ENCODE measurements around the gene GALNT17.

GALNT17 gene

DNA sequence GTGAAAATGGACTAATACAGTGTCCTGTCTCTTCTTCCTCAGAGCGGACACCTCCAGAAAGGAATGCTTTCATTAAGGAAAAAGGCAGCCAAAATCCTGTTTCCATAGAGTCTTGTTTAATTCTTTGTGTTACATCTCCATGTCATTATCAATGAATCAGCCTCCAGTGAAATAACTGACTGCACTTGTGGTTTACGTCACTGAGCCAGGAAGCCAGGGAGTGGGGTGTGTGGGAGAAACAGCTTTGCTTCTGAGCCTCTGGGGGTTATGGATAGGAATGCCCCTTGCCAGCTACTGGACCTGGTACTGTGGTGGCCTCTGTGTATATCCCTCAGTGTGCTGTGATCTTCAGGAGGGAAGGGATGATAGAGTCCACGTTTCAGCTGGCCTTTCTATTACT is 416.8 kb downstream of the GALNT17 start:
- no peaks in the 10 kb centered on the region for H3K27me3 ChIP-seq (ENCODE audit: control insufficient read depth in 1 of 2, insufficient read depth in 2 of 2, low read length in 2 of 2)
- no peaks in the 10 kb centered on the region for H3K36me3 ChIP-seq (ENCODE audit: control insufficient read depth in 2 of 2, insufficient read depth in 2 of 2, low read length in 2 of 2)
- H3K27ac ChIP-seq (ENCODE audit: low read length), result no peak overlapping the region

GRCh38 chr7:71553306-71553705 is 421.4 kb downstream of the GALNT17 start:
- Histone ChIP-seq H3K27ac (ENCODE audit: low read length) (no peak overlapping the region), H3K9me3 (ENCODE audit: control insufficient read depth in 2 of 2, low read length in 2 of 2) (no peaks in the 10 kb centered on the region), H3K9ac (ENCODE audit: low read length in 2 of 2) (no peak overlapping the region)

More for the DNA sequence above, 416.8 kb downstream of the GALNT17 start:
- H3K4me3 ChIP-seq (ENCODE audit: low read length in 2 of 2), result no peak overlapping the region
- H3K9me3 ChIP-seq (ENCODE audit: control insufficient read depth in 2 of 2, low read length in 2 of 2), result no peaks in the 10 kb centered on the region
- no peaks in the 10 kb centered on the region for H3K4me1 ChIP-seq (ENCODE audit: control insufficient read depth, insufficient read depth, low read length)
- H3K9ac ChIP-seq (ENCODE audit: low read length in 2 of 2), result no peak overlapping the region

DNA sequence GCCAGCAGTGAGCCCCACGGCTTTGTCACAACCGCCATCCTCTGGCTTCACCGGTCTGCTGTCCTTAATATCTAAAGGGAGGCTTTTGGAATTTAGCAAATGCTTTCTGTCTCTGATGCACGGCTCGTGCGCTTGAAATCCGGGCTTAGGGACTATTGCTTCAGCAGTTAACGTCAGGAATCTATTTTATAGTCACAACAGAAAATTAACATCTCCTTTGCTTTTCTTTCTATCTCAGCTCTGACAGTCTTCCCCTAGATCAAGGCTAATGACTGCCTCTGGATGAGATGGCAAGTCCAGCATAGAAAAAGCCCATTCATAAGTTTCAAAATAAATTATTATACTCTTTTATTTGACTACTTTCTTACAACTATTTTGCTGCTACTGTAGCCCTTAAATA is 423.8 kb downstream of the GALNT17 start:
- H3K27ac ChIP-seq (ENCODE audit: low read length), result no peak overlapping the region
- no peak overlapping the region for H3K4me3 ChIP-seq (ENCODE audit: low read length in 2 of 2)
- peaks cover 0 to 2% of the 10 kb centered on the region in 2 donors for H3K27me3 ChIP-seq (ENCODE audit: control insufficient read depth in 1 of 2, insufficient read depth in 2 of 2, low read length in 2 of 2)
- no peak overlapping the region for H3K9ac ChIP-seq (ENCODE audit: low read length in 2 of 2)
- no peaks in the 10 kb centered on the region for H3K4me1 ChIP-seq (ENCODE audit: control insufficient read depth, insufficient read depth, low read length)
- no peaks in the 10 kb centered on the region for H3K36me3 ChIP-seq (ENCODE audit: control insufficient read depth in 2 of 2, insufficient read depth in 2 of 2, low read length in 2 of 2)
- no peaks in the 10 kb centered on the region for H3K9me3 ChIP-seq (ENCODE audit: control insufficient read depth in 2 of 2, low read length in 2 of 2)

More at GRCh38 chr7:71553306-71553705, 421.4 kb downstream of the GALNT17 start:
- Histone ChIP-seq H3K4me3 (ENCODE audit: low read length in 2 of 2) (no peak overlapping the region), H3K27me3 (ENCODE audit: control insufficient read depth in 1 of 2, insufficient read depth in 2 of 2, low read length in 2 of 2) (no peaks in the 10 kb centered on the region), H3K4me1 (ENCODE audit: control insufficient read depth, insufficient read depth, low read length) (no peaks in the 10 kb centered on the region), H3K36me3 (ENCODE audit: control insufficient read depth in 2 of 2, insufficient read depth in 2 of 2, low read length in 2 of 2) (no peaks in the 10 kb centered on the region)

- Histone ChIP-seq H3K9ac (ENCODE audit: low read length in 2 of 2) (no peak overlapping the region), H3K9me3 (ENCODE audit: control insufficient read depth in 2 of 2, low read length in 2 of 2) (no peaks in the 10 kb centered on the region), H3K4me3 (ENCODE audit: low read length in 2 of 2) (no peak overlapping the region), H3K27me3 (ENCODE audit: control insufficient read depth in 1 of 2, insufficient read depth in 2 of 2, low read length in 2 of 2) (peaks cover 0 to 2% of the 10 kb centered on the region in 2 donors), H3K36me3 (ENCODE audit: control insufficient read depth in 2 of 2, insufficient read depth in 2 of 2, low read length in 2 of 2) (no peaks in the 10 kb centered on the region), H3K4me1 (ENCODE audit: control insufficient read depth, insufficient read depth, low read length) (no peaks in the 10 kb centered on the region), H3K27ac (ENCODE audit: low read length) (no peak overlapping the region)
These were observed 427.1 kb downstream of the GALNT17 start for GRCh38 chr7:71558806-71559613.

DNA sequence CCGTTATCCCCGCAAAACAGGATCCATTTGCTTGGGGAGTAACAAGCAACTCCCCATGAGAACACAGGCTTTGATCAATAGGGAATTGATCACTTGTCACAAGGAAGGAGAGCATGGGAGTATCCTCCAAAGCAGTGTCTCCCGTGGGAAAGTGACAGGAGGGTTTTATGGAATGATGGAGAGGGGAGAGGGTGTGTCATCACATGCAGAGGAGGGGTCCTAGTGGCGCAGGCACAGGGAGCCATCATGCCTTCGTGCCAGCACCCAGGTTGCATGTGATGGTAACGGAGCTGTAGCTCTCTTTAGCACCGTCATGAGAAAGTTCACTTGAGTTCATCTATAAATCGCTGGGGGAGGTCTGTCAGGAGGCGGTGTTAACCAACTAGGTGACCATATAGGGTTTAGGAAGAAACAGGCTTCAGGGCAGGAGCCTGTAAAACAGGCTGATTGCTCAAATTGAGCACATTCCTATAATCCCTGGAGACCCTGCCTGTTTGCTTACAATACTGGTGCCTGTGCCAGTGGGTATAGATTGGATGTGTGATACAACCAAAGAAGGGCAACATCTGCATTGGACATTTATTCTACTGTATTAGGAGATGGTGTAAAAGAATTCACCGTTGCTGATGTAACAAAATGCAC is 428.5 kb downstream of the GALNT17 start:
- no peak overlapping the region for H3K4me3 ChIP-seq (ENCODE audit: low read length in 2 of 2)
- H3K36me3 ChIP-seq (ENCODE audit: control insufficient read depth in 2 of 2, insufficient read depth in 2 of 2, low read length in 2 of 2), result no peaks in the 10 kb centered on the region
- no peak overlapping the region for H3K9ac ChIP-seq (ENCODE audit: low read length in 2 of 2)
- no peak overlapping the region for H3K27ac ChIP-seq (ENCODE audit: low read length)
- no peaks in the 10 kb centered on the region for H3K9me3 ChIP-seq (ENCODE audit: control insufficient read depth in 2 of 2, low read length in 2 of 2)
- H3K4me1 ChIP-seq (ENCODE audit: control insufficient read depth, insufficient read depth, low read length), result no peaks in the 10 kb centered on the region
- peaks cover 0 to 2% of the 10 kb centered on the region in 2 donors for H3K27me3 ChIP-seq (ENCODE audit: control insufficient read depth in 1 of 2, insufficient read depth in 2 of 2, low read length in 2 of 2)

DNA sequence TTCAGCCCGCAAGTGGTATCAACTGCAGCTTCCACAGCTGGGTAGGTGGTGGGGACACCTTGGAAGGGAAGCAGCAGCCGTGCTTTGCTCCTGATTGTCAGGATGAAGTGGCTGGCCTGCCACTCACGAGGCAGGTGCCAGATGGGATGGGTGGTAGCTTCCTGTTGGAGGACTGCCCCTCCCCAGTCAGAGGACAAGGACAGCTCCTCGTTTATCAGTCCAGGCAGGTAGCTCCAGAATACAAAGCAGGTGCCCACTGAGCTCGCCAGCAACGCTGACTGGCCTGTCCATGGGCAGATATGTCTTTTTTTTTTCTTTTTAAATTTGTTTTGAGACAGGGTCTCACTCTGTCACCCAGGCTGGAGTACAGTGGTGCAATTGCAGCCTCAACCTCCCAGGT is 431.3 kb downstream of the GALNT17 start:
- Histone ChIP-seq H3K27me3 (ENCODE audit: control insufficient read depth in 1 of 2, insufficient read depth in 2 of 2, low read length in 2 of 2) (peaks cover 0 to 2% of the 10 kb centered on the region in 2 donors), H3K4me1 (ENCODE audit: control insufficient read depth, insufficient read depth, low read length) (no peaks in the 10 kb centered on the region), H3K9me3 (ENCODE audit: control insufficient read depth in 2 of 2, low read length in 2 of 2) (peaks cover 0 to 4% of the 10 kb centered on the region in 2 donors), H3K9ac (ENCODE audit: low read length in 2 of 2) (no peak overlapping the region), H3K27ac (ENCODE audit: low read length) (no peak overlapping the region), H3K4me3 (ENCODE audit: low read length in 2 of 2) (no peak overlapping the region), H3K36me3 (ENCODE audit: control insufficient read depth in 2 of 2, insufficient read depth in 2 of 2, low read length in 2 of 2) (no peaks in the 10 kb centered on the region)

DNA sequence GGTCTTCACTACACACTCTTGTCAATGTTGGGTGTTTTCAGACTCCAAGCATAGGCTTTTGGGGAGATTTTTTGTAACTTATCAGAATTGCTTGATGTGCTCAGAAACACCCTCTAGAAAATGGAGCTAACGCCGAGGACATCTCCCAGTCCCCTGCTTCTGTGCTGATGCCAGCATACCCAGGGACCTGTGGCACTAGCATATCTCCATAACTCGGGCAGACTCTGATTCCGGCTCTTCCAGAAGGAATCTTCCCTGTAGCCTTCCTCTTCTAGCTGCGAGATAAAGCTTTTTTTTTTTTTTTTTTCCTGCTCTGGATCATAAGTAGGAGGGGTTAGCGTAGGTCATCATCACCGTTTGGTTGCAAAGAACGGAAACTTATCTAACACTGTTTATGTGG is 434.4 kb downstream of the GALNT17 start:
- H3K27me3 ChIP-seq (ENCODE audit: control insufficient read depth in 1 of 2, insufficient read depth in 2 of 2, low read length in 2 of 2), result no peaks in the 10 kb centered on the region
- H3K9me3 ChIP-seq (ENCODE audit: control insufficient read depth in 2 of 2, low read length in 2 of 2), result peaks cover 0 to 4% of the 10 kb centered on the region in 2 donors
- H3K4me3 ChIP-seq (ENCODE audit: low read length in 2 of 2), result no peak overlapping the region
- no peaks in the 10 kb centered on the region for H3K4me1 ChIP-seq (ENCODE audit: control insufficient read depth, insufficient read depth, low read length)
- H3K9ac ChIP-seq (ENCODE audit: low read length in 2 of 2), result no peak overlapping the region
- no peak overlapping the region for H3K27ac ChIP-seq (ENCODE audit: low read length)
- no peaks in the 10 kb centered on the region for H3K36me3 ChIP-seq (ENCODE audit: control insufficient read depth in 2 of 2, insufficient read depth in 2 of 2, low read length in 2 of 2)

- Histone ChIP-seq H3K9me3 (ENCODE audit: control insufficient read depth in 2 of 2, low read length in 2 of 2) (peaks cover 0 to 4% of the 10 kb centered on the region in 2 donors), H3K36me3 (ENCODE audit: control insufficient read depth in 2 of 2, insufficient read depth in 2 of 2, low read length in 2 of 2) (no peaks in the 10 kb centered on the region), H3K4me3 (ENCODE audit: low read length in 2 of 2) (no peak overlapping the region), H3K9ac (ENCODE audit: low read length in 2 of 2) (no peak overlapping the region), H3K27me3 (ENCODE audit: control insufficient read depth in 1 of 2, insufficient read depth in 2 of 2, low read length in 2 of 2) (no peaks in the 10 kb centered on the region), H3K4me1 (ENCODE audit: control insufficient read depth, insufficient read depth, low read length) (no peaks in the 10 kb centered on the region), H3K27ac (ENCODE audit: low read length) (no peak overlapping the region)
These were observed 435.0 kb downstream of the GALNT17 start for GRCh38 chr7:71566991-71567390.

DNA sequence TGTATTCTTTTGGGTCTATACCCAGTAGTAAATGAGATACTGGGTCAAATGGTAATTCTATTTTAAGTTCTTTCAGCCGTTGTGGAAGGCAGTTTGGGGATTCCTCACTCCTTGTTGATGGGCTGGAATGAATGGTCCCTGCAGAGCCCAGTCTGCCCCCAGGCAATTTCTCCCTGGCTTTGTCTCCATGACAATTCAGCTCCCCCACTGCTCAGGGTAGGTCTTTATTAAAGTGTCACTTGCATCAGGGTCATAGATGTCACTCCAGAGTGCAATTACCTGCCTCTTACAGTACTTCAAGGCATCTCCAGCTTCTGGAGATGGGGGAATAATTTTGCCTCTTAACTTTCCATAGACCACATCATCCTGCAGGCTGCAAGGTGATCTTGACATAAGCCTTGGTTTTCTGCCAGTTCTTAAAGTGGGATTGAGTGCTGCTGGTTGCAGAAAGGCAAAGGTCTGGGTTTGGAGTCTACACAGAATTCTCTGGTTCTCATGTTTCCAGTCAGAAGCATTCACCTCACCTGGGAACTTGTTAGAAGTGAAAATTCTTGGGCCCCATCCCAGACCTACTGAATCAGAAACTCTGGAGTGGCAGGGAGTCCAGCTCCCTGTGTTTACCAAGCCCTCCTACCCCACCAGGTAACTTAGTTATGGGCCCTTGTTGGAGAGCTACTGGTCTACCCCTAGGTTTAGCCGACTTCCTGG is 442.4 kb downstream of the GALNT17 start:
- Histone ChIP-seq H3K4me3 (ENCODE audit: low read length in 2 of 2) (no peak overlapping the region), H3K27me3 (ENCODE audit: control insufficient read depth in 1 of 2, insufficient read depth in 2 of 2, low read length in 2 of 2) (no peaks in the 10 kb centered on the region), H3K36me3 (ENCODE audit: control insufficient read depth in 2 of 2, insufficient read depth in 2 of 2, low read length in 2 of 2) (no peaks in the 10 kb centered on the region), H3K4me1 (ENCODE audit: control insufficient read depth, insufficient read depth, low read length) (no peaks in the 10 kb centered on the region), H3K9me3 (ENCODE audit: control insufficient read depth in 2 of 2, low read length in 2 of 2) (no peaks in the 10 kb centered on the region), H3K27ac (ENCODE audit: low read length) (no peak overlapping the region), H3K9ac (ENCODE audit: low read length in 2 of 2) (no peak overlapping the region)

GRCh38 chr7:71580027-71580426 is 448.1 kb downstream of the GALNT17 start:
- no peak overlapping the region for H3K27ac ChIP-seq (ENCODE audit: low read length)
- H3K4me3 ChIP-seq (ENCODE audit: low read length in 2 of 2), result no peak overlapping the region
- no peaks in the 10 kb centered on the region for H3K4me1 ChIP-seq (ENCODE audit: control insufficient read depth, insufficient read depth, low read length)
- no peaks in the 10 kb centered on the region for H3K9me3 ChIP-seq (ENCODE audit: control insufficient read depth in 2 of 2, low read length in 2 of 2)
- no peak overlapping the region for H3K9ac ChIP-seq (ENCODE audit: low read length in 2 of 2)
- no peaks in the 10 kb centered on the region for H3K36me3 ChIP-seq (ENCODE audit: control insufficient read depth in 2 of 2, insufficient read depth in 2 of 2, low read length in 2 of 2)
- H3K27me3 ChIP-seq (ENCODE audit: control insufficient read depth in 1 of 2, insufficient read depth in 2 of 2, low read length in 2 of 2), result no peaks in the 10 kb centered on the region
